ENCODE results near the gene XG.

DNA sequence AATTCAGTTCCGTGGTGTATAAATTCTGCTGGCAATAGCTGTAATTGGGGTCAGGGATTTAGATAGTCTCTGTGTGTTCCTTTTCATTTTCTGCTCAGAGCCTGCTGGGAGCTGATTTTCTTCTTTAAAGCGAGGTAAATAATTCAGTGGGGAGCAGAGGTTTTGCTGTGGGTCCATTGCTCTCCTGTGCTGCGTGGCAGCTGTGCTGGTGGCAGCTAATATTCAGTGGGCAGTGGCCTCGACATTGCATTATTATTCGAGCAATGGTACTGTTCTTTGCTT lies 13.7 kb downstream of the XG start:
- no peak for TF ChIP-seq SRF (CRISPR knock-in tag; IDR thresholded peaks at IDR 0.05)
- TF ChIP-seq, protein P1, sequence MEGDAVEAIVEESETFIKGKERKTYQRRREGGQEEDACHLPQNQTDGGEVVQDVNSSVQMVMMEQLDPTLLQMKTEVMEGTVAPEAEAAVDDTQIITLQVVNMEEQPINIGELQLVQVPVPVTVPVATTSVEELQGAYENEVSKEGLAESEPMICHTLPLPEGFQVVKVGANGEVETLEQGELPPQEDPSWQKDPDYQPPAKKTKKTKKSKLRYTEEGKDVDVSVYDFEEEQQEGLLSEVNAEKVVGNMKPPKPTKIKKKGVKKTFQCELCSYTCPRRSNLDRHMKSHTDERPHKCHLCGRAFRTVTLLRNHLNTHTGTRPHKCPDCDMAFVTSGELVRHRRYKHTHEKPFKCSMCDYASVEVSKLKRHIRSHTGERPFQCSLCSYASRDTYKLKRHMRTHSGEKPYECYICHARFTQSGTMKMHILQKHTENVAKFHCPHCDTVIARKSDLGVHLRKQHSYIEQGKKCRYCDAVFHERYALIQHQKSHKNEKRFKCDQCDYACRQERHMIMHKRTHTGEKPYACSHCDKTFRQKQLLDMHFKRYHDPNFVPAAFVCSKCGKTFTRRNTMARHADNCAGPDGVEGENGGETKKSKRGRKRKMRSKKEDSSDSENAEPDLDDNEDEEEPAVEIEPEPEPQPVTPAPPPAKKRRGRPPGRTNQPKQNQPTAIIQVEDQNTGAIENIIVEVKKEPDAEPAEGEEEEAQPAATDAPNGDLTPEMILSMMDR (IDR thresholded peaks at IDR 0.05 in 2 of 3, conservative IDR thresholded peaks at IDR 0.05 in 1 of 3; ENCODE audit: insufficient read depth in 2 of 3, low read depth in 1 of 3, low read length in 3 of 3), result no peak
- no peak for TF ChIP-seq ELF4 (CRISPR knock-in tag; IDR thresholded peaks at IDR 0.05)
- TF ChIP-seq ELF1 (tag; IDR thresholded peaks at IDR 0.05), result no peak
- TF ChIP-seq ZNF444 (CRISPR knock-in tag; IDR thresholded peaks at IDR 0.05), result no peak
- no peak for TF ChIP-seq MGA (IDR thresholded peaks at IDR 0.05)
- no peak for TF ChIP-seq ZNF232 (CRISPR knock-in tag; IDR thresholded peaks at IDR 0.05)
- TF ChIP-seq, protein P2, sequence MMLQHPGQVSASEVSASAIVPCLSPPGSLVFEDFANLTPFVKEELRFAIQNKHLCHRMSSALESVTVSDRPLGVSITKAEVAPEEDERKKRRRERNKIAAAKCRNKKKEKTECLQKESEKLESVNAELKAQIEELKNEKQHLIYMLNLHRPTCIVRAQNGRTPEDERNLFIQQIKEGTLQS (IDR thresholded peaks at IDR 0.05), result no peak
- TF ChIP-seq, protein P2 (CRISPR knock-in tag; conservative IDR thresholded peaks at IDR 0.05), result no peak
- TF ChIP-seq, protein P3, sequence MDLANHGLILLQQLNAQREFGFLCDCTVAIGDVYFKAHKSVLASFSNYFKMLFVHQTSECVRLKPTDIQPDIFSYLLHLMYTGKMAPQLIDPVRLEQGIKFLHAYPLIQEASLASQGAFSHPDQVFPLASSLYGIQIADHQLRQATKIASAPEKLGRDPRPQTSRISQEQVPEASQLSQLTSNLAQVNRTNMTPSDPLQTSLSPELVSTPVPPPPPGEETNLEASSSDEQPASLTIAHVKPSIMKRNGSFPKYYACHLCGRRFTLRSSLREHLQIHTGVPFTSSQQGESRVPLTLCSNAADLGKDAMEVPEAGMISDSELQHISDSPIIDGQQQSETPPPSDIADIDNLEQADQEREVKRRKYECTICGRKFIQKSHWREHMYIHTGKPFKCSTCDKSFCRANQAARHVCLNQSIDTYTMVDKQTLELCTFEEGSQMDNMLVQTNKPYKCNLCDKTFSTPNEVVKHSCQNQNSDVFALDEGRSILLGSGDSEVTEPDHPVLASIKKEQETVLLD (IDR thresholded peaks at IDR 0.05), result no peak
- TF ChIP-seq KAT7 (CRISPR knock-in tag; IDR thresholded peaks at IDR 0.05; ENCODE audit: borderline replicate concordance), result no peak
- no peak for TF ChIP-seq ZNF175 (CRISPR knock-in tag; IDR thresholded peaks at IDR 0.05; ENCODE audit: low read depth)
- no peak for TF ChIP-seq TOE1 (IDR thresholded peaks at IDR 0.05; ENCODE audit: borderline replicate concordance)
- no peak for TF ChIP-seq TOE1 (CRISPR knock-in tag; IDR thresholded peaks at IDR 0.05; ENCODE audit: borderline replicate concordance, low read depth)
